ENCODE results near the gene ALKBH7. TPM values are rescaled to one million over a fixed set of nuclear protein-coding genes. Genes with fewer than 3 reads are reported as not detected.
A peak's percentile ranks its signal among the peaks of the same experiment; 100 is the strongest.

ALKBH7 gene
- total RNA-seq, 1 experiment from 2014 or later: 81.1 TPM

DNA sequence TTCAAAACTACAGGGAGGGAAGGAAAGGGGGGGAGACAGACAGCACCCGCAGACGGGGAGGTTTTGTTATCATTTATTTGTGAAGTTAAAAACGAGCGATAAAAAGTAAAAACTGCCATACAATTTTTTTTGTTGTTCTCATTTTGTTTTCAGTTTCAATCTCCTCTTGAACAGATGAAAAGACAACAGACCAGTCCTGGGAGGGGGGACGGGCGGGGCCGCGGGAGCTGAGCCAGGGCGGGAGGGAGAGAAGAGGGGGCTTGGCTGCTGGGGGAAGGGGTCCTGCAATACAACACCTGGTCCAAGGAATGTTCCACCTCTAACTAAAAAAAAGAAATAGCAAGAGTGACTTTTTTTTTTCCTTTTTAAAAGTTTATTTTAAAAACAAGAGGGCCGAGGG is 40.7 kb downstream of the ALKBH7 start:
- H3K27ac ChIP-seq (ENCODE audit: low read length): no peak overlapping the region
- no peaks in the 10 kb centered on the region for H3F3A ChIP-seq (ENCODE audit: low read length, unreplicated experiment)
- ChIA-PET POLR2A (ENCODE audit: unreplicated experiment) (no interaction called here), CTCF (no interaction called here)
- no peak overlapping the region for H3K4me2 ChIP-seq (ENCODE audit: low read length)
- H3K27me3 ChIP-seq (ENCODE audit: low read length): no peaks in the 10 kb centered on the region
- H3K36me3 ChIP-seq (ENCODE audit: low read depth, low read length): peaks cover 47% of the 10 kb centered on the region
- TF ChIP-seq, protein P1, sequence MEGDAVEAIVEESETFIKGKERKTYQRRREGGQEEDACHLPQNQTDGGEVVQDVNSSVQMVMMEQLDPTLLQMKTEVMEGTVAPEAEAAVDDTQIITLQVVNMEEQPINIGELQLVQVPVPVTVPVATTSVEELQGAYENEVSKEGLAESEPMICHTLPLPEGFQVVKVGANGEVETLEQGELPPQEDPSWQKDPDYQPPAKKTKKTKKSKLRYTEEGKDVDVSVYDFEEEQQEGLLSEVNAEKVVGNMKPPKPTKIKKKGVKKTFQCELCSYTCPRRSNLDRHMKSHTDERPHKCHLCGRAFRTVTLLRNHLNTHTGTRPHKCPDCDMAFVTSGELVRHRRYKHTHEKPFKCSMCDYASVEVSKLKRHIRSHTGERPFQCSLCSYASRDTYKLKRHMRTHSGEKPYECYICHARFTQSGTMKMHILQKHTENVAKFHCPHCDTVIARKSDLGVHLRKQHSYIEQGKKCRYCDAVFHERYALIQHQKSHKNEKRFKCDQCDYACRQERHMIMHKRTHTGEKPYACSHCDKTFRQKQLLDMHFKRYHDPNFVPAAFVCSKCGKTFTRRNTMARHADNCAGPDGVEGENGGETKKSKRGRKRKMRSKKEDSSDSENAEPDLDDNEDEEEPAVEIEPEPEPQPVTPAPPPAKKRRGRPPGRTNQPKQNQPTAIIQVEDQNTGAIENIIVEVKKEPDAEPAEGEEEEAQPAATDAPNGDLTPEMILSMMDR (conservative IDR thresholded peaks at IDR 0.05; ENCODE audit: low read depth, low read length): no peak
- TF ChIP-seq EZH2 (IDR thresholded peaks at IDR 0.05; ENCODE audit: low read length, unreplicated experiment): no peak
- no peak for TF ChIP-seq EZH2phosphoT487 (IDR thresholded peaks at IDR 0.05; ENCODE audit: borderline replicate concordance, low read length)
- ATAC-seq (no peak), DNase-seq (no peak)
- H3K79me2 ChIP-seq (ENCODE audit: low read length): no peaks in the 10 kb centered on the region; the same call in 1 of the 2 replicates
- H3K9ac ChIP-seq (ENCODE audit: low read length): no peak overlapping the region
- intact Hi-C loops (cut with micrococcal nuclease): no loop called here
- no peak overlapping the region for H3K4me3 ChIP-seq (ENCODE audit: low read length)
- H3K9me2 ChIP-seq (replicated peaks; ENCODE audit: low read length): no peaks in the 10 kb centered on the region
- H4K20me1 ChIP-seq (ENCODE audit: low read length): 0 out of 2 replicates have a peak, but pooled peaks cover 9% of the 10 kb centered on the region
- H2AFZ ChIP-seq (ENCODE audit: low read length): no peak overlapping the region
- BruUV-seq (replicated peaks): no TSS peak
- no peaks in the 10 kb centered on the region for H3K4me1 ChIP-seq (ENCODE audit: insufficient read depth, low read length)
- H3K9me3 ChIP-seq (ENCODE audit: low read length): no peaks in the 10 kb centered on the region

DNA sequence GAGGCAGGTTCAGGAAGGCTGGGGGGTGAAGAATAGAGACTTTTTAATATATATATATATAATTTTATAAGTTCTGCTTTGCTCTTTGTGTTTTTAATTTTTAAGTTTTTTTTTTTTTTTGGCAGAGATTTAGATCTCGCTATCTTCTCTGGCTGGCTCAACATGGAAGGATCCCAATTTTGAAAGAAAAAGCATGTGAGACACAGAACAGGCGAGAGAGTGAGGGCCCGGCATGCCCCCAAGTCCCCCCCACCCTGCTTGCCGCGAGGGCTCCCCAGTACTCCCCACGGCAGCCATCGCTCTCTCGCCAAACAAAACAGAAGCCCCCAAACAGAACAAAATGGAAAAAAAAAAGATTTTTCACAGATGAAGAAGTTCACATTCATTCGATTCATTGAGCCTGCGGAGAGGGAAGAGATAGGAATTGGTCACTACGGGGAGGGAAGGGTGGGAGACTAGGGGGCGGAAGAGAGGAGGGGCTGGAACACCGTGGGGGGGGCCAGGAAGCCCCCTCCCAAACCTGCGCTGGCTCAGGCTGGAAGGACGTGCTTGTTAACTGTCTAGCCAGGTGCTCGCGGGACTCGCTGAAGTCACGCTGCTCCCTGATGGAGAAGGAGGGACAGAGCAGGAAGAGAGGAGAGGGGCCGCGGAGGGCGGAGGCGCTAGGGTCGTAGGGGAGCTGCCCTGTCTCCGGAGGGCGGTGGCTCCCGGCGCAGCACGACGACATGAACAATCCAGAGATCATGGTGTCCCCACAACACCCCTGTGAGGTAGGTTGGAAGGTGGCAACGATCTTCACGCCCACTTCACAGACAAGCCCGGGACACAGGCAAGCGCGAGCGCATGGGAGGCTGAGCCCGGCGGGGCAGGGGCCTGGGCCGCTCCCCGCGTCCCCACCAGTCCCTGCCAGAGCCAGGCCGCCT is 41.4 kb downstream of the ALKBH7 start:
- Histone ChIP-seq H4K20me1 (ENCODE audit: low read length) (peaks cover 16% of the 10 kb centered on the region; the same call in 1 of the 2 replicates), H3K79me2 (ENCODE audit: low read length) (peaks cover 1% of the 10 kb centered on the region; the same call in 1 of the 2 replicates), H3K9me2 (replicated peaks; ENCODE audit: low read length) (no peaks in the 10 kb centered on the region), H3K27ac (ENCODE audit: low read length) (no peak overlapping the region), H3K9ac (ENCODE audit: low read length) (no peak overlapping the region), H3F3A (ENCODE audit: low read length, unreplicated experiment) (no peaks in the 10 kb centered on the region), H3K4me2 (ENCODE audit: low read length) (no peak overlapping the region), H2AFZ (ENCODE audit: low read length) (no peak overlapping the region), H3K27me3 (ENCODE audit: low read length) (no peaks in the 10 kb centered on the region), H3K36me3 (ENCODE audit: low read depth, low read length) (peaks cover 54% of the 10 kb centered on the region), H3K4me3 (ENCODE audit: low read length) (no peak overlapping the region), H3K9me3 (ENCODE audit: low read length) (no peaks in the 10 kb centered on the region), H3K4me1 (ENCODE audit: insufficient read depth, low read length) (no peaks in the 10 kb centered on the region)
- DNase-seq (no peak), ATAC-seq (no peak)
- TF ChIP-seq, protein P1 (conservative IDR thresholded peaks at IDR 0.05; ENCODE audit: low read depth, low read length): no peak
- TF ChIP-seq EZH2 (IDR thresholded peaks at IDR 0.05; ENCODE audit: low read length, unreplicated experiment) (no peak), EZH2phosphoT487 (IDR thresholded peaks at IDR 0.05; ENCODE audit: borderline replicate concordance, low read length) (no peak)
- ChIA-PET CTCF (no interaction called here), POLR2A (ENCODE audit: unreplicated experiment) (no interaction called here)
- BruUV-seq (replicated peaks): TSS peak; percentile 29
- intact Hi-C loops (cut with micrococcal nuclease): no loop called here

Measured in PC-3 (cell line).